Measurements from ENCODE around the gene ELFN2.

Gene ELFN2

GRCh38 chr22:37381489-37381888, 45.8 kb downstream of the ELFN2 start:
- DNase-seq (ENCODE audit: low spot score): no peak

DNA sequence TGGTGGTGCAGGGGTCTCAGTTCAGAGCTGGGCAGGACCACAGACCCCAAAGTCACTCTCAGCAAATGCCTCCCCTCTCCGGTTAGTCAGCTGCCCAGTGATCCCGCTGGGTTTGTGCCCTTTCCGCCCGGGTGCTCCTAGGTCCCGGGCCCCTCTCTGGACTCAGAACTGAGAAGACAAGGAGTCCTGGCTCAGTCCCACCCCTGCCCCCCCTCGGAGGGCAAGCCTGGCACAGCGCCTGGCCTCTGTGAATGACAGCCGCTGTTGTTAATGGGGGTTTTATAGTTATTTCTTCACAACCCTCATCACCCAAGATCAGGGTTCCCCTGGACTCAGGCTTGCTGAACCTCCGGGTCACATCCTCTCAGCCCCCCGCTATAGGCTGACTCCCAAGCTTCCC, 47.6 kb downstream of the ELFN2 start:
- DNase-seq (ENCODE audit: low spot score): no peak

GRCh38 chr22:37379085-37379484, 48.2 kb downstream of the ELFN2 start:
- no peak for DNase-seq (ENCODE audit: low spot score)

DNA sequence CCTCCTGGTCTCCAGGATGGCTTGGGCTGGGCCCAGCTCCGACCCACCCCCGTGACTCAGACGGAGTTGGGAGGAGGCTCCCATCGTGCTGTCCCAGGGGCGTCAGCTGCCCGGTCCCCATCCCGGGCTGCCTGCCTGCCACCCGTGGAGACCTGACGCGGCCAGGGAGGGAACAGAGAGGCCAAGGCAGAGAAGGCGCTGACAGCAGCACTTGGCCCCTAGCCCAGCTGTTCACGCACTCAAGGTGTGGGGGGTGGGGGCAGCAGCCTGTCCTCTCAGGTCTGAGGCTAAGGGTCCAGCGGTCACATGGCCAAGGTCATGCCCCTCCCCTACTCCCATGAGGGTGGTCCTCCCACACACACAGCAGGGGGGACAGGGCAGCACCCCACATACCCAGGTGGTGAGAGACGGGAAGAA, 48.6 kb downstream of the ELFN2 start:
- no peak for DNase-seq (ENCODE audit: low spot score)

- DNase-seq (ENCODE audit: low spot score): no peak
Observed at GRCh38 chr22:37377927-37378326, 49.4 kb downstream of the ELFN2 start.

- DNase-seq (ENCODE audit: low spot score): no peak
Observed at GRCh38 chr22:37377138-37377537, 50.1 kb downstream of the ELFN2 start.

DNA sequence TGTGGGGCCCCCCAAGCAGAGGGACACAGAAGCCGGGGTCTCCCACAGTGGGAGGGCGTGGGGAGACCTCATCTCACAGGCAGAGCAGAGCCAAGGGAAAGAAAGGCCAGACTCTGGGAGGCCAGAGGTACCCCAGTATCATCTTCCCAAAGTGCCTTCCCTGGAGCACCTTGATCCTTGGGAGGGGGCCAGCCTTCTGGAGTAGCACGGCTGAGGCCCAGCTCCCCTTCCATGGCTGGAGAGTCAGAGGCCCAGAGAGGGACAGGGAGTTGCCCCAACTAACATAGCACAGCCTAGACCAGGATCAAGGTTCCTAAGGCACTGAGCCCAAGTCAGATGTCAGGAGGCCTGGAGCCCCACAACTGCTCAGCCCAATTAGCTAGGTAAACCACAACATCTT, 50.6 kb downstream of the ELFN2 start:
- no peak for DNase-seq (ENCODE audit: low spot score)

GRCh38 chr22:37375801-37376200, 51.5 kb downstream of the ELFN2 start:
- DNase-seq (ENCODE audit: low spot score): no peak

GRCh38 chr22:37374571-37374970, 52.7 kb downstream of the ELFN2 start:
- DNase-seq (ENCODE audit: low spot score): no peak

GRCh38 chr22:37373451-37373850, 53.8 kb downstream of the ELFN2 start:
- DNase-seq (ENCODE audit: low spot score): no peak

GRCh38 chr22:37371911-37372310, 55.4 kb downstream of the ELFN2 start:
- no peak for DNase-seq (ENCODE audit: low spot score)

GRCh38 chr22:37371491-37371890, 55.8 kb downstream of the ELFN2 start:
- no peak for DNase-seq (ENCODE audit: low spot score)

GRCh38 chr22:37370306-37370979, 56.8 kb downstream of the ELFN2 start:
- DNase-seq (ENCODE audit: low spot score): no peak

DNA sequence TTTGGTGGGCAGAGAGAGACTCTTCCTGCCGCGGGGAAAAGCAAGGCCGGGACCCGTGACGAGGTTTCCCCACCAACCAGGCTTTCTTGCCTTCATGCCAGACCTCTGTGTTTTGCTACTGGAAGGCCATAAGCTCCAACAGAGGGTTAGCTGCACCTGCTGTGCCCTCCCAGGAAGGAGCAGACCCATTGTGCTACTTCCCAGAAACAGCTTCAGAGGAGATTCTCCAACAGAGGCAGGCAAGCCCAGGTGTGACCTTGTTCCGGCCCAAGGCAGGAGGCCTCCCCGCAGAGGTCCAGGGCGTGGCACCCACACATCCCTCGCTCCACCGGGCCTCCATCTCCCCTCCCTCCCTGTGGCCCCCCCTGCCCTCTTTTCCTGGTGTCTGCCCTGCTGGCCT, 57.8 kb downstream of the ELFN2 start:
- no peak for DNase-seq (ENCODE audit: low spot score)

DNA sequence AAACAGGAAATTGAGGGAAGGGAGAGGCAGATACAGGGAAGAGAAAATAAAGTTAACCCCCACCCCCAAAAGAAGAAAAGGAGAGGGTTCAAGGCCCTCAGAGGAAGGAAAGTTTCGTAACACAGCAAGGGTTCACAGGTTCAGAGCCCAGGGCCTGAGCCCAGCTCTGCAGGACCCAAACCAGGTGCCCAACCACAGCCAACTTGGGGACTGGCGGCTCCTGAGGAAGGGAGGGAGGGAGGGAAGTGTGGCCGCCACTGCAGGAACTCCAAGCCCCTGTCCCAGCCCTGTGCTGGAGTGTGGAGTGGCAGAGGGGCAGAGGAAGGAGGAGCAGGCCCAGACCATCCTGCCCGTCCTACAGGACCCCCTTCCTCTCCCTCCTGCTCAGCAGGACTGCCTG, 59.2 kb downstream of the ELFN2 start:
- DNase-seq (ENCODE audit: low spot score): no peak

- DNase-seq (ENCODE audit: low spot score): no peak
Observed at GRCh38 chr22:37366601-37367000, 60.7 kb downstream of the ELFN2 start.

- no peak for DNase-seq (ENCODE audit: low spot score)
Observed at GRCh38 chr22:37365950-37366349, 61.3 kb downstream of the ELFN2 start.

DNA sequence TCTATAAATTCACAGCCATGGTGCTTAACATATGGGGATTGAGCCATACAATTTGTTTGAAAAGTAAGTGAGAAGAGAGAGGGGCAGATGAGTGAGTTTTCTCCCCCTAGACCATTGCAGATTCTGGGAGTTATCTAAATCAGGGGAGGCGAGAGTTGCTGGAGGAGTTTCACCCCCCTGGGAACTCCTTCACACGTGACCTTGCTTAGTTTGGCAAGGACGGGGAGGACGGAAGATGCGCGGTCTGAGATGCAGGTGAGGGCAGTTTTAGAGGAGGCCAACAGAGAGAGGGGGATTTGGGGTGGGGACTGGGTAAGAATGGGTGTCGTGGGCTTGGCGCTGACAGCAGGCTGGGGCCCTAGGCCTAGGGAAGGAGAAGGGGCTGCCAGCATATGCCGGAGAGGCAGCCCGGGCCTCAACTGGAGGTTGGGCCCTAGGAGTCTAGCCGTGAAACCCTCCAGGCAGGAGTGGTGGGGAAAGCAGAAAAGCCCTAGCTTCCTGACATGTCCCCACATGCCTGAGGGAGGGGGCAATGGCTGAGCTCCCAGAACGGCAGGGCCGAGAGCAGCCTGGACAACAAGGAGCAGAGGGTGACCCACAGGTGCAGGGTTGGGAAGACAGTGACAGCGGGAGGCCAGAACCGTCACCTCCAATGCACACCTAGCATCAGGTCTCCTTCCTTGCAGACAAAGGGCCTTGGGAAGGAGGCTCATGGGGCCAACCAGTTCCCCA, 63.9 kb downstream of the ELFN2 start:
- no peak for DNase-seq (ENCODE audit: low spot score)

DNA sequence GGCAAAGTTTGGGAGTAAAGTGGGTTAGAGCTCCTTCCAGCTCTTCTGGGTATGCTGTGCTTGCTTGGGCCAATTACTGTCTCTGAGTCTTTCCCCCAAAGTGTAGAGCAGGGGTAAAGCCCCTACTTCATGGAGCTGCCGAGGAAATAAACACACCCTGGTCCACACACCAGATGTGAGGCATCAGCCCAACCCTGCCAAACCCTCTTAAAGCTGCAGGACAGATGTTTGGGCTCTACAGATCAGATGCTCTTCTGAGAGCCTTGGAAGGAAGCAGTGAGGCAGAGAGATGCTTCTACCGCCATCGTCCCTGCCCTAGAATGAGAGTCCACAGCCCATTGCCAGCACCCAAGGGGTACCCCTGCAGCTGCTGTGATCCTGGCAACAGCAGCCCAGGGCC, 64.7 kb downstream of the ELFN2 start:
- no peak for DNase-seq (ENCODE audit: low spot score)

GRCh38 chr22:37358917-37359316, 68.4 kb downstream of the ELFN2 start:
- peak; percentile 26 for DNase-seq (ENCODE audit: low spot score)

- DNase-seq (ENCODE audit: low spot score): no peak
Observed at GRCh38 chr22:37358386-37358785, 68.9 kb downstream of the ELFN2 start.

DNA sequence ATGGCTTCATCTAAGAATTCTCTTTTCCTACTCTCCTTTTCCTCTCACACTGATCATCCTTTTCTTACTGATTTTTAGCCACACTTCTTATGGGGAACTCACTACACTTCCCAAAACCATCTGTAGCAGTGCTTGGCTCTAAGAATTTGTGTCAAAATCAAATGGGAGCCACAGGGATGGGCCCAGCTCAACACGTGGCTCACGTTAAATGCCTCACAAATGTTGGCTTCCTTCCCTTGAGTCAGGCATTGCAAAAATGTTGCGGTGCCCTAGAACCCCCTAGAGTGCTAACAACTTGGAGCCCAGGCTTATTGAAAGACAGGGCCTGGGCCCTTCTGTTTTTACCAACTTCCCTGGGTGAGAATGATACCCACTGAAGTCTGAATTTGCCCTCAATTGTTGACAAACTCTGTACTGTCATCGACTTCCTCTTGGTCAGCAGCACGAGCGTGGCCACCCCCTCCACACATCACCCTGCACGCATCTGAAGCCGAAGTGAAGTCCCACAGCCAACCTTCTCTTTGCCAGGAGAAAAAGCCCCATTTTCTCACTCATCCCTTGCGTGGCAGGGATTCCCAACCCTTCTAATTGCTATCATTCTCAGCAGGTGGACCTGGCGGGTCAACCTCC, 69.7 kb downstream of the ELFN2 start:
- DNase-seq (ENCODE audit: low spot score): no peak

GRCh38 chr22:37356922-37357321, 70.4 kb downstream of the ELFN2 start:
- no peak for DNase-seq (ENCODE audit: low spot score)

Measured in AG08395 (cell line).